A549 (cell line): ENCODE measurements around the gene POLR2C. TPM values are rescaled to one million over a fixed set of nuclear protein-coding genes. Genes with fewer than 3 reads are reported as not detected.
A peak's percentile ranks its signal among the peaks of the same experiment; 100 is the strongest.

Experiments
- ATAC-seq, 2 experiments: fragments of 200-7000 bp in 1 of 2; fragments of >200 bp in 1 of 2; cut with Nextera tagmentation in 1 of 2; cut with Tn5 transposase in 1 of 2; 3 replicates each; pipeline versions ENCODE4 v1.8.0 to v1.9.1; 2018 to 2020; ENCODE audit warnings: mild to moderate bottlenecking in 1 of 2, moderate library complexity in 1 of 2
- CTCF ChIA-PET: fragments of 300-600 bp; sonication (Branson Sonifier 250); formaldehyde crosslinking; extraction: SDS; loops from one replicate; lab custom pipeline; 2021; ENCODE audit warnings: antibody characterized with exemption, inconsistent platforms; lab: Yijun Ruan, JAX
- POLR2A ChIA-PET: fragments of 350-600 bp; formaldehyde crosslinking; extraction: SDS; loops from one replicate; lab custom pipeline; 2021; ENCODE audit warnings: antibody characterized with exemption, inconsistent platforms; lab: Yijun Ruan, JAX
- DNase-seq, 2 experiments: peaks; one replicate each; pipeline versions ENCODE4 v3.0.0 to v3.0.0-alpha.2; 2011 to 2016; ENCODE audit warnings: low read depth in 1 of 2, low spot score in 1 of 2
- FAIRE-seq: peaks from 2 replicates; lab custom pipeline; 2011; peaks lifted over from hg19 to GRCh38; lab: Jason Lieb, UNC
- H3K27ac ChIP-seq, 2 experiments: fragments of >200 bp; sonication (Bioruptor Twin); formaldehyde crosslinking; 3 replicates each; pipeline ENCODE4 v1.5.1; 2016 to 2017
- H3K4me1 ChIP-seq: fragments of >200 bp; sonication (Bioruptor Twin); formaldehyde crosslinking; 3 replicates; pipeline ENCODE4 v1.6.1; 2016
- H3K4me2 ChIP-seq: fragments of >200 bp; sonication (Bioruptor Twin); formaldehyde crosslinking; 3 replicates; pipeline ENCODE4 v1.6.1; 2016
- H3K4me3 ChIP-seq: fragments of >200 bp; sonication (Bioruptor Twin); formaldehyde crosslinking; 3 replicates; pipeline ENCODE4 v1.5.1; 2016
- H3K9me3 ChIP-seq: fragments of >200 bp; sonication (Bioruptor Twin); formaldehyde crosslinking; 3 replicates; pipeline ENCODE4 v1.6.1; 2016
- BCL3 ChIP-seq: fragments of >200 bp; sonication (Bioruptor Twin); formaldehyde crosslinking; IDR thresholded peaks from 3 replicates; pipeline ENCODE4 v1.6.1; 2016
- CHD2 ChIP-seq: fragments of 150-350 bp; IDR thresholded peaks from 2 replicates; pipeline ENCODE4 v1.6.1; 2014; ENCODE audit warnings: low read length; ENCODE audit not compliant: partially characterized antibody
- EHF ChIP-seq: fragments of 250-450 bp; sonication (Bioruptor Pico); IDR thresholded peaks from 2 replicates; pipeline ENCODE4 v1.5.0; 2020; ENCODE audit warnings: mild to moderate bottlenecking
- EP300 ChIP-seq, 2 experiments: fragments of >200 bp; sonication (Bioruptor Twin); formaldehyde crosslinking; IDR thresholded peaks; 2 replicates in 1 of 2; 3 replicates in 1 of 2; pipeline ENCODE4 v1.6.1; 2016 to 2017
- FOSL2 ChIP-seq, 2 experiments: fragments of 450-650 bp in 1 of 2; fragments of >200 bp in 1 of 2; sonication (Bioruptor Twin) in 1 of 2; formaldehyde crosslinking; IDR thresholded peaks; 2 replicates each; pipeline versions ENCODE4 v1.5.0 to v1.6.1; 2016 to 2020; ENCODE audit warnings: mild to moderate bottlenecking in 1 of 2, moderate library complexity in 1 of 2
- FOXS1 ChIP-seq: fragments of 250-450 bp; sonication (Bioruptor Pico); IDR thresholded peaks from 2 replicates; pipeline ENCODE4 v1.5.0; 2020; ENCODE audit warnings: mild to moderate bottlenecking, moderate library complexity
- GATA3 ChIP-seq: IDR thresholded peaks from 2 replicates; pipeline ENCODE4 v1.6.1; 2012; ENCODE audit warnings: borderline replicate concordance
- HES2 ChIP-seq: fragments of >200 bp; sonication (Bioruptor Twin); formaldehyde crosslinking; IDR thresholded peaks from 2 replicates; pipeline ENCODE4 v1.6.1; 2016
- HEYL ChIP-seq: fragments of 250-450 bp; sonication (Bioruptor Pico); IDR thresholded peaks from 2 replicates; pipeline ENCODE4 v1.8.0; 2021; ENCODE audit warnings: mild to moderate bottlenecking, moderate library complexity
- HMGXB4 ChIP-seq: fragments of 250-450 bp; sonication (Bioruptor Pico); IDR thresholded peaks from 2 replicates; pipeline ENCODE4 v1.5.0; 2021; ENCODE audit warnings: mild to moderate bottlenecking, moderate library complexity, borderline replicate concordance
- HOXB13 ChIP-seq: fragments of 250-450 bp; sonication (Bioruptor Pico); IDR thresholded peaks from 2 replicates; pipeline ENCODE4 v1.5.0; 2020; ENCODE audit warnings: low read depth, mild to moderate bottlenecking, moderate library complexity
- JUN ChIP-seq, 2 experiments: fragments of >200 bp; sonication (Bioruptor Twin); formaldehyde crosslinking; IDR thresholded peaks; 2 replicates in 1 of 2; 3 replicates in 1 of 2; pipeline ENCODE4 v1.6.1; 2016 to 2017
- KDM1A ChIP-seq: fragments of 200-600 bp; sonication (generic); IDR thresholded peaks from 2 replicates; pipeline ENCODE4 v1.6.1; 2016; ENCODE audit warnings: low read depth, mild to moderate bottlenecking
- MAFK ChIP-seq: fragments of 450-650 bp; IDR thresholded peaks from 2 replicates; pipeline ENCODE4 v1.6.1; 2014; ENCODE audit not compliant: partially characterized antibody
- MAX ChIP-seq: IDR thresholded peaks from 2 replicates; pipeline ENCODE4 v1.6.1; 2012
- MYC ChIP-seq: IDR thresholded peaks from 2 replicates; pipeline ENCODE4 v1.6.1; 2012; ENCODE audit warnings: mild to moderate bottlenecking, inconsistent platforms, low read length, improper control_type of control experiment, borderline replicate concordance
- NPAS2 ChIP-seq: fragments of 250-450 bp; sonication (Bioruptor Pico); IDR thresholded peaks from 2 replicates; pipeline ENCODE4 v1.8.0; 2022; ENCODE audit warnings: mild to moderate bottlenecking, moderate library complexity, borderline replicate concordance
- PHF8 ChIP-seq: fragments of 200-600 bp; sonication (generic); IDR thresholded peaks from 2 replicates; pipeline ENCODE4 v1.6.1; 2016; ENCODE audit warnings: low read depth, mild to moderate bottlenecking, antibody characterized with exemption, moderate library complexity, borderline replicate concordance
- RAD21 ChIP-seq, 2 experiments: fragments of >200 bp in 1 of 2; sonication (Bioruptor Twin) in 1 of 2; formaldehyde crosslinking in 1 of 2; IDR thresholded peaks in 1 of 2; conservative IDR thresholded peaks in 1 of 2; 2 replicates in 1 of 2; 3 replicates in 1 of 2; pipeline ENCODE4 v1.6.1; 2012 to 2018; ENCODE audit warnings: inconsistent platforms in 1 of 2
- RARB ChIP-seq: fragments of 250-450 bp; sonication (Bioruptor Pico); IDR thresholded peaks from 2 replicates; pipeline ENCODE4 v1.8.0; 2021; ENCODE audit warnings: mild to moderate bottlenecking, moderate library complexity
- RFX5 ChIP-seq: fragments of 450-650 bp; IDR thresholded peaks from 2 replicates; pipeline ENCODE4 v1.7.1; 2014; ENCODE audit warnings: antibody characterized with exemption, mild to moderate bottlenecking, moderate library complexity
- RNF2 ChIP-seq: fragments of 200-600 bp; sonication (generic); IDR thresholded peaks from 2 replicates; pipeline ENCODE4 v1.6.1; 2016; ENCODE audit warnings: low read depth, mild to moderate bottlenecking, antibody characterized with exemption, moderate library complexity, borderline replicate concordance
- ZSCAN20 ChIP-seq: fragments of 250-450 bp; sonication (Bioruptor Pico); IDR thresholded peaks from 2 replicates; pipeline ENCODE4 v1.8.0; 2022; ENCODE audit warnings: mild to moderate bottlenecking, moderate library complexity
- WGBS: methylation state at CpG from one replicate; pipeline ENCODE4 v1.1.6; 2017; ENCODE audit errors: missing lambda C conversion rate; 5-methylcytosine and 5-hydroxymethylcytosine counted together
- polyA plus RNA-seq, 4 experiments: library from polyadenylated mRNA; depleted of rRNA in 3 of 4; stranded (reverse); fragments of >200 nt; fragmentation: RNase III in 1 of 4; extraction: RNeasy Plus Mini Kit Qiagen cat#74134 plus additional on column Dnase treatment in 1 of 4; gene quantifications; 2 replicates in 3 of 4; 3 replicates in 1 of 4; pipeline ENCODE4 v1.2.3, GENCODE V29; 2011 to 2017
- TF ChIP-seq, protein P1 (sequence below): fragments of 200-600 bp; sonication (generic); IDR thresholded peaks from 2 replicates; pipeline ENCODE4 v1.6.1; 2016; ENCODE audit warnings: antibody characterized with exemption, mild to moderate bottlenecking, moderate library complexity
- TF ChIP-seq, protein P2 (sequence below): IDR thresholded peaks from 2 replicates; pipeline ENCODE4 v1.6.1; 2012; ENCODE audit warnings: low read depth, borderline replicate concordance

POLR2C gene
- polyA plus RNA-seq, 2 of the 4 experiments (the other 2 are of a cell fraction) = 148 to 229 TPM

DNA sequence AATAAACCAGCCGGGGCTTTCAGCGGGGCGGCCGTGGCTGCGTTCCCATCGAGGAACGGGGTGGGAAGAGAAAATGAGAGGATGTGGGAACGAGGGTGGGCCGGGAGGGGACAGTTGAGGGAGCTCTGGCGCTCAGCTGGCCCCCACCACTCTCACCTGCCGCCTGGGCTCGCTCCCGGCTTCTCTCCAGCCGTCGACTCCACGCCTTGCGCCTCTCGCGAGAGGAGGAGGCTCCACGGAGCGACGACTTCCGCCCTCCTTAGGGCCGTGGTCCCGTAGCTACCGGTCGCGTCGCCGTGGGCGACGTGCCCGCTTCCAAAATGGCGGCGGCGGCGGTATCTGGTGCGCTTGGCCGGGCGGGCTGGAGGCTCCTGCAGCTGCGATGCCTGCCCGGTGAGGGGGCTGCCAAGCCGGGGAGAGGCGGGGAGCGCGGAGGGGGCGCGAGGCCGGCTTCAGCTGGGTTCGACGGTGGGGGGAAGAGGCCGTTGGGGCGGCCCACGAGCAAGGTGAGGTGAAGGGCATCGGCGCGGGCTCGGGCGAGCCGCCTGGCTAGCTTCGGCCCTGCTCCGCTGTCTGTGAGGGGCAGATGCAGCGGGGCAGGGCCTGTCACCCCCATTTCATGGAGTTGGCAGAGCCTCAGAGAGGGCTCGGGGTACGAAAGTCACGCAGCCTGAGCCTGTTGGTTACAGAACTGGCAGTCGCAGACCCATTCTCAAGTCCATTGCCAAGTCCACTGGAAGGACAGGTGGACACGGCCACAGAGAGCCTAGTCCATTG is 15.1 kb upstream of the POLR2C start, which contains the start of the genes CIAPIN1 and COQ9 (continued):
- TF ChIP-seq, protein P1, sequence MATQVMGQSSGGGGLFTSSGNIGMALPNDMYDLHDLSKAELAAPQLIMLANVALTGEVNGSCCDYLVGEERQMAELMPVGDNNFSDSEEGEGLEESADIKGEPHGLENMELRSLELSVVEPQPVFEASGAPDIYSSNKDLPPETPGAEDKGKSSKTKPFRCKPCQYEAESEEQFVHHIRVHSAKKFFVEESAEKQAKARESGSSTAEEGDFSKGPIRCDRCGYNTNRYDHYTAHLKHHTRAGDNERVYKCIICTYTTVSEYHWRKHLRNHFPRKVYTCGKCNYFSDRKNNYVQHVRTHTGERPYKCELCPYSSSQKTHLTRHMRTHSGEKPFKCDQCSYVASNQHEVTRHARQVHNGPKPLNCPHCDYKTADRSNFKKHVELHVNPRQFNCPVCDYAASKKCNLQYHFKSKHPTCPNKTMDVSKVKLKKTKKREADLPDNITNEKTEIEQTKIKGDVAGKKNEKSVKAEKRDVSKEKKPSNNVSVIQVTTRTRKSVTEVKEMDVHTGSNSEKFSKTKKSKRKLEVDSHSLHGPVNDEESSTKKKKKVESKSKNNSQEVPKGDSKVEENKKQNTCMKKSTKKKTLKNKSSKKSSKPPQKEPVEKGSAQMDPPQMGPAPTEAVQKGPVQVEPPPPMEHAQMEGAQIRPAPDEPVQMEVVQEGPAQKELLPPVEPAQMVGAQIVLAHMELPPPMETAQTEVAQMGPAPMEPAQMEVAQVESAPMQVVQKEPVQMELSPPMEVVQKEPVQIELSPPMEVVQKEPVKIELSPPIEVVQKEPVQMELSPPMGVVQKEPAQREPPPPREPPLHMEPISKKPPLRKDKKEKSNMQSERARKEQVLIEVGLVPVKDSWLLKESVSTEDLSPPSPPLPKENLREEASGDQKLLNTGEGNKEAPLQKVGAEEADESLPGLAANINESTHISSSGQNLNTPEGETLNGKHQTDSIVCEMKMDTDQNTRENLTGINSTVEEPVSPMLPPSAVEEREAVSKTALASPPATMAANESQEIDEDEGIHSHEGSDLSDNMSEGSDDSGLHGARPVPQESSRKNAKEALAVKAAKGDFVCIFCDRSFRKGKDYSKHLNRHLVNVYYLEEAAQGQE = peak; percentile 99
- TF ChIP-seq RAD21 (conservative IDR thresholded peaks at IDR 0.05 in 1 of 2, IDR thresholded peaks at IDR 0.05 in 1 of 2) (0 out of 5 replicates have a peak, but pooled peaks of 1 of the 2 experiments have one; percentile 10), RARB (no peak), FOSL2 (IDR thresholded peaks at IDR 0.05) (no peak), FOSL2 (CRISPR knock-in tag; IDR thresholded peaks at IDR 0.05) (no peak)
- TF ChIP-seq, protein P2, sequence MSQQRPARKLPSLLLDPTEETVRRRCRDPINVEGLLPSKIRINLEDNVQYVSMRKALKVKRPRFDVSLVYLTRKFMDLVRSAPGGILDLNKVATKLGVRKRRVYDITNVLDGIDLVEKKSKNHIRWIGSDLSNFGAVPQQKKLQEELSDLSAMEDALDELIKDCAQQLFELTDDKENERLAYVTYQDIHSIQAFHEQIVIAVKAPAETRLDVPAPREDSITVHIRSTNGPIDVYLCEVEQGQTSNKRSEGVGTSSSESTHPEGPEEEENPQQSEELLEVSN = peak; percentile 53; the same call in 1 of the 2 replicates

- POLR2A ChIA-PET = interaction anchor here (1.0 kb wide), 1 partner anchor 10 kb away, joined by 3 read pairs; the partner anchor contains the start of gene POLR2C
- TF ChIP-seq JUN (IDR thresholded peaks at IDR 0.05) = no peak
- no peak for TF ChIP-seq NPAS2 (CRISPR knock-in tag)
- no peak for TF ChIP-seq EP300 (IDR thresholded peaks at IDR 0.05)
- TF ChIP-seq MAFK = no peak
- TF ChIP-seq FOXS1 = no peak
- no peak for TF ChIP-seq KDM1A
- FAIRE-seq (no peak), ATAC-seq (no peak), DNase-seq (no peak)
- 96% methylated on average over 10 of the region's 10 CpGs for WGBS
- no peak overlapping the region for H3K27ac ChIP-seq
- no peaks in the 10 kb centered on the region for H3K9me3 ChIP-seq
- CTCF ChIA-PET = interaction anchor here (1.1 to 1.8 kb wide), 3 partner anchors 10 to 34 kb away, joined by 3 to 13 read pairs (median 4); partner anchors contain the start of gene POLR2C
- no peak overlapping the region for H3K4me3 ChIP-seq
- H3K4me1 ChIP-seq = peaks cover 14% of the 10 kb centered on the region; the same call in 2 of the 3 replicates
- no peak overlapping the region for H3K4me2 ChIP-seq
These were observed 10.5 kb upstream of the POLR2C start for GRCh38 chr16:57452021-57452420.

GRCh38 chr16:57462978-57463362 is 491 bp downstream of the POLR2C start:
- H3K4me1 ChIP-seq = peaks cover 43% of the 10 kb centered on the region
- WGBS = 3% methylated on average over 16 of the region's 16 CpGs
- ChIA-PET POLR2A (interaction anchor here (0.9 to 2.5 kb wide), 10 partner anchors 9 to 162 kb away, joined by 3 to 25 read pairs (median 6); partner anchors contain the start of genes CIAPIN1 and COQ9), CTCF (interaction anchor here (0.8 to 4.4 kb wide), 21 partner anchors 9 to 1352 kb away, joined by 3 to 54 read pairs (median 9); partner anchors contain the start of genes CIAPIN1, COQ9 and DOK4)
- H3K9me3 ChIP-seq = no peaks in the 10 kb centered on the region
- H3K4me2 ChIP-seq = peak overlapping the region; percentile 74
- DNase-seq = no peak
- FAIRE-seq = no peak
- H3K4me3 ChIP-seq = peak overlapping the region; percentile 82
- ATAC-seq = peak in 1 of 2 experiments; percentile 70; a peak in 3 of 6 replicates
- TF ChIP-seq PHF8 (no peak), HOXB13 (CRISPR knock-in tag) (no peak), CHD2 (no peak), ZSCAN20 (CRISPR knock-in tag) (no peak), MYC (no peak), HES2 (no peak), RFX5 (no peak), GATA3 (no peak), RAD21 (conservative IDR thresholded peaks at IDR 0.05 in 1 of 2, IDR thresholded peaks at IDR 0.05 in 1 of 2) (no peak), RNF2 (no peak), BCL3 (no peak), EHF (CRISPR knock-in tag) (no peak), MAX (no peak), HEYL (no peak), FOXS1 (no peak), HMGXB4 (CRISPR knock-in tag) (no peak), RARB (no peak)
- H3K27ac ChIP-seq = peak overlapping the region; percentile 93 to 97
